ENCODE results near the gene TMED9.

- TF ChIP-seq CTCF (IDR thresholded peaks at IDR 0.05) (peak in 2 of 7 experiments; percentile 20 to 29), POLR2A (IDR thresholded peaks at IDR 0.05) (peak; percentile 77 to 80 (median 80))
Observed at GRCh38 chr5:177599731-177600507, 7.9 kb downstream of the TMED9 start, which contains the start of gene B4GALT7.
